ENCODE measurements around the gene SORCS2. TPM values are rescaled to one million over a fixed set of nuclear protein-coding genes. Genes with fewer than 3 reads are reported as not detected.

The SORCS2 gene
- total RNA-seq, 4 donors from 2014 or later = 2.0 to 7.4 (median 3.6) TPM

- Histone ChIP-seq H3K36me3 (no peaks in the 10 kb centered on the region), H3K9me3 (no peaks in the 10 kb centered on the region), H3K4me1 (peaks cover 0 to 33% (median 4%) of the 10 kb centered on the region in 3 donors), H3K27me3 (no peaks in the 10 kb centered on the region), H3K27ac (peak overlapping the region in 2 of 4 donors; percentile 53 to 59), H3K4me3 (no peak overlapping the region)
- no peak for TF ChIP-seq POLR2AphosphoS5 (IDR thresholded peaks at IDR 0.05)
- TF ChIP-seq, protein P1, sequence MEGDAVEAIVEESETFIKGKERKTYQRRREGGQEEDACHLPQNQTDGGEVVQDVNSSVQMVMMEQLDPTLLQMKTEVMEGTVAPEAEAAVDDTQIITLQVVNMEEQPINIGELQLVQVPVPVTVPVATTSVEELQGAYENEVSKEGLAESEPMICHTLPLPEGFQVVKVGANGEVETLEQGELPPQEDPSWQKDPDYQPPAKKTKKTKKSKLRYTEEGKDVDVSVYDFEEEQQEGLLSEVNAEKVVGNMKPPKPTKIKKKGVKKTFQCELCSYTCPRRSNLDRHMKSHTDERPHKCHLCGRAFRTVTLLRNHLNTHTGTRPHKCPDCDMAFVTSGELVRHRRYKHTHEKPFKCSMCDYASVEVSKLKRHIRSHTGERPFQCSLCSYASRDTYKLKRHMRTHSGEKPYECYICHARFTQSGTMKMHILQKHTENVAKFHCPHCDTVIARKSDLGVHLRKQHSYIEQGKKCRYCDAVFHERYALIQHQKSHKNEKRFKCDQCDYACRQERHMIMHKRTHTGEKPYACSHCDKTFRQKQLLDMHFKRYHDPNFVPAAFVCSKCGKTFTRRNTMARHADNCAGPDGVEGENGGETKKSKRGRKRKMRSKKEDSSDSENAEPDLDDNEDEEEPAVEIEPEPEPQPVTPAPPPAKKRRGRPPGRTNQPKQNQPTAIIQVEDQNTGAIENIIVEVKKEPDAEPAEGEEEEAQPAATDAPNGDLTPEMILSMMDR (IDR thresholded peaks at IDR 0.05) = no peak
- no peak for TF ChIP-seq EP300 (IDR thresholded peaks at IDR 0.05)
- TF ChIP-seq POLR2A (IDR thresholded peaks at IDR 0.05) = no peak
- WGBS, 2 donors (ENCODE audit: low coverage in 1 of 2) = 19 to 33% methylated on average over 4 to 7 of the region's 31 CpGs
- ATAC-seq = peak; percentile 68
Observed at GRCh38 chr4:7371210-7371941, 179.0 kb downstream of the SORCS2 start.

- no peak for TF ChIP-seq POLR2A (IDR thresholded peaks at IDR 0.05)
- no peak for TF ChIP-seq EP300 (IDR thresholded peaks at IDR 0.05)
- no peak for TF ChIP-seq POLR2AphosphoS5 (IDR thresholded peaks at IDR 0.05)
- TF ChIP-seq, protein P1 (IDR thresholded peaks at IDR 0.05) = no peak
- no peaks in the 10 kb centered on the region for H3K9me3 ChIP-seq
- peaks cover 0 to 39% (median 4%) of the 10 kb centered on the region in 3 donors for H3K4me1 ChIP-seq
- H3K27me3 ChIP-seq = no peaks in the 10 kb centered on the region
- H3K27ac ChIP-seq = no peak overlapping the region
- no peaks in the 10 kb centered on the region for H3K36me3 ChIP-seq
- 76 to 91% methylated on average over 5 to 9 of the region's 13 CpGs for WGBS, 2 donors (ENCODE audit: low coverage in 1 of 2)
- ATAC-seq = no peak
- no peak overlapping the region for H3K4me3 ChIP-seq
Observed at GRCh38 chr4:7372673-7373072, 180.3 kb downstream of the SORCS2 start.

DNA sequence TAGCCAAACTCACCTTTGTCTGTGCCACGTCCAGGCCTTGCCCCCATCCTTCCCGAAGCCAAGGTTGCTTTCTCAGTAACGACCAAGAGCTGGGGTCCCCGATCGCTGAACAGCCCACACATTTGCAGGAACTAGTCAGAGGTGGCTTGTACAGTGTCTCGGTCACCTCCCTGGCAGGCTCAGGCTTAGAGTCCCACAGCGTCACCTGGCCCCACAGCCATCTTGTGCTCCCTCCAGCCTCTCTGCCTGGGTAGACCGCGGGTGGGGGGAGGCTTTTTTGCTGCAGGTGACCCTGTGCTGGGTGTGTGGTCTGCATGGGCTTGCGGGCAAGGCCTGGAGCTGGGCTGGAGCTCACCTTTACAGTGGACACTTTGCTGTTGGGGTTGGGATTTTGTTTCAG, 182.2 kb downstream of the SORCS2 start:
- TF ChIP-seq, protein P1 (IDR thresholded peaks at IDR 0.05) = no peak
- TF ChIP-seq POLR2AphosphoS5 (IDR thresholded peaks at IDR 0.05) (no peak), EP300 (IDR thresholded peaks at IDR 0.05) (no peak), POLR2A (IDR thresholded peaks at IDR 0.05) (no peak)
- Histone ChIP-seq H3K4me3 (no peak overlapping the region), H3K9me3 (no peaks in the 10 kb centered on the region), H3K27me3 (no peaks in the 10 kb centered on the region), H3K27ac (no peak overlapping the region), H3K4me1 (peaks cover 0 to 32% (median 4%) of the 10 kb centered on the region in 3 donors), H3K36me3 (no peaks in the 10 kb centered on the region)
- whole genome bisulfite sequencing, 2 donors (ENCODE audit: low coverage in 1 of 2) = no CpG with 5 or more reads among the region's 10 CpGs
- no peak for ATAC-seq

GRCh38 chr4:7375427-7375826, 183.1 kb downstream of the SORCS2 start:
- H3K4me3 ChIP-seq = no peak overlapping the region
- H3K27ac ChIP-seq = peak overlapping the region in 1 of 4 donors; percentile 44
- H3K36me3 ChIP-seq = no peaks in the 10 kb centered on the region
- TF ChIP-seq, protein P1 (IDR thresholded peaks at IDR 0.05) = no peak
- peak; percentile 65 for TF ChIP-seq POLR2AphosphoS5 (IDR thresholded peaks at IDR 0.05)
- TF ChIP-seq EP300 (IDR thresholded peaks at IDR 0.05) = no peak
- peak; percentile 34 for ATAC-seq
- H3K9me3 ChIP-seq = no peaks in the 10 kb centered on the region
- peaks cover 0 to 40% (median 4%) of the 10 kb centered on the region in 3 donors for H3K4me1 ChIP-seq
- no peaks in the 10 kb centered on the region for H3K27me3 ChIP-seq
- 43% methylated on average over 1 of the region's 9 CpGs; no CpG with 5 or more reads in 1 of the 2 donors for WGBS, 2 donors (ENCODE audit: low coverage in 1 of 2)
